ENCODE data around the gene LEAP2. TPM values are rescaled to one million over a fixed set of nuclear protein-coding genes. Genes with fewer than 3 reads are reported as not detected.

The LEAP2 gene
- polyA plus RNA-seq, 5 donors = 3.2 to 4.9 (median 4.5) TPM

Other genes starting within 250 kb of the LEAP2 start
- gene IL13, start 215.5 kb upstream of the LEAP2 start, polyA plus RNA-seq (ENCODE audit: insufficient read depth in 1 of 5, insufficient read length in 5 of 5, low replicate concordance in 1 of 5) = under 1 TPM in 2 of 5 donors, not detected in 3; 0.13 to 0.21 TPM
- under 1 TPM in 2 of 5 donors, not detected in 3; 0.35 to 0.48 TPM for gene IL4, start 199.7 kb upstream of the LEAP2 start, polyA plus RNA-seq (ENCODE audit: insufficient read depth in 1 of 5, insufficient read length in 5 of 5, low replicate concordance in 1 of 5)
- 10 to 100 TPM; 14.8 to 29.7 (median 26.1) TPM for gene KIF3A, start 136.1 kb upstream of the LEAP2 start, polyA plus RNA-seq (ENCODE audit: insufficient read depth in 1 of 5, insufficient read length in 5 of 5, low replicate concordance in 1 of 5)
- gene CCNI2, start 126.2 kb upstream of the LEAP2 start, polyA plus RNA-seq (ENCODE audit: insufficient read depth in 1 of 5, insufficient read length in 5 of 5, low replicate concordance in 1 of 5) = 1 to 10 TPM in 3 of 5 donors, under 1 TPM in 2; 0.57 to 1.7 (median 1.2) TPM
- gene SEPTIN8, start 96.4 kb upstream of the LEAP2 start, polyA plus RNA-seq (ENCODE audit: insufficient read depth in 1 of 5, insufficient read length in 5 of 5, low replicate concordance in 1 of 5) = 10 to 100 TPM; 58.6 to 64.1 (median 61.6) TPM
- under 1 TPM in 1 of 5 donors, not detected in 4; 0.05 TPM for gene SOWAHA, start 60.4 kb upstream of the LEAP2 start, polyA plus RNA-seq (ENCODE audit: insufficient read depth in 1 of 5, insufficient read length in 5 of 5, low replicate concordance in 1 of 5)
- gene SHROOM1, start 43.0 kb upstream of the LEAP2 start, polyA plus RNA-seq (ENCODE audit: insufficient read depth in 1 of 5, insufficient read length in 5 of 5, low replicate concordance in 1 of 5) = 10 to 100 TPM in 1 of 5 donors, 1 to 10 TPM in 4; 6.4 to 12.1 (median 8.3) TPM
- 1 to 10 TPM in 4 of 5 donors, under 1 TPM in 1; 0.91 to 1.7 (median 1.6) TPM for gene GDF9, start 7.2 kb upstream of the LEAP2 start, polyA plus RNA-seq (ENCODE audit: insufficient read depth in 1 of 5, insufficient read length in 5 of 5, low replicate concordance in 1 of 5)
- 100 to 1,000 TPM; 142 to 224 (median 150) TPM for gene UQCRQ, start 7.0 kb upstream of the LEAP2 start, polyA plus RNA-seq (ENCODE audit: insufficient read depth in 1 of 5, insufficient read length in 5 of 5, low replicate concordance in 1 of 5)
- gene AFF4, start 90.0 kb downstream of the LEAP2 start, polyA plus RNA-seq (ENCODE audit: insufficient read depth in 1 of 5, insufficient read length in 5 of 5, low replicate concordance in 1 of 5) = 10 to 100 TPM; 39.8 to 69.9 (median 60.7) TPM
- 10 to 100 TPM; 29.8 to 41.3 (median 33.5) TPM for gene ZCCHC10, start 152.9 kb downstream of the LEAP2 start, polyA plus RNA-seq (ENCODE audit: insufficient read depth in 1 of 5, insufficient read length in 5 of 5, low replicate concordance in 1 of 5)
- gene HSPA4, start 178.3 kb downstream of the LEAP2 start, polyA plus RNA-seq (ENCODE audit: insufficient read depth in 1 of 5, insufficient read length in 5 of 5, low replicate concordance in 1 of 5) = 100 to 1,000 TPM in 2 of 5 donors, 10 to 100 TPM in 3; 75.2 to 116 (median 93.0) TPM